Measurements from ENCODE around the gene MLLT3.

Gene MLLT3

GRCh38 chr9:20314981-20315380 is 307.3 kb downstream of the MLLT3 start:
- TF ChIP-seq CTCF (IDR thresholded peaks at IDR 0.05; ENCODE audit: low read depth, low read length): no peak
- in situ Hi-C loops (cut with HindIII; ENCODE audit: low sequenced_read_pairs): no loop called here
- H3K4me3 ChIP-seq (ENCODE audit: low read depth, low read length): no peak overlapping the region
- DNase-seq (ENCODE audit: low read depth, low spot score): no peak

GRCh38 chr9:20313415-20313814 is 308.9 kb downstream of the MLLT3 start:
- no peak for DNase-seq (ENCODE audit: low read depth, low spot score)
- TF ChIP-seq CTCF (IDR thresholded peaks at IDR 0.05; ENCODE audit: low read depth, low read length): no peak
- H3K4me3 ChIP-seq (ENCODE audit: low read depth, low read length): no peak overlapping the region
- in situ Hi-C loops (cut with HindIII; ENCODE audit: low sequenced_read_pairs): no loop called here

- no peak overlapping the region for H3K4me3 ChIP-seq (ENCODE audit: low read depth, low read length)
- TF ChIP-seq CTCF (IDR thresholded peaks at IDR 0.05; ENCODE audit: low read depth, low read length): no peak
- peak; percentile 45 for DNase-seq (ENCODE audit: low read depth, low spot score)
- in situ Hi-C loops (cut with HindIII; ENCODE audit: low sequenced_read_pairs): no loop called here
Observed at GRCh38 chr9:20312732-20313131, 309.6 kb downstream of the MLLT3 start.

- TF ChIP-seq CTCF (IDR thresholded peaks at IDR 0.05; ENCODE audit: low read depth, low read length): no peak
- in situ Hi-C loops (cut with HindIII; ENCODE audit: low sequenced_read_pairs): no loop called here
- no peak for DNase-seq (ENCODE audit: low read depth, low spot score)
- no peak overlapping the region for H3K4me3 ChIP-seq (ENCODE audit: low read depth, low read length)
Observed at GRCh38 chr9:20310024-20310423, 312.3 kb downstream of the MLLT3 start.

GRCh38 chr9:20309124-20309523 is 313.2 kb downstream of the MLLT3 start:
- in situ Hi-C loops (cut with HindIII; ENCODE audit: low sequenced_read_pairs): no loop called here
- DNase-seq (ENCODE audit: low read depth, low spot score): no peak
- TF ChIP-seq CTCF (IDR thresholded peaks at IDR 0.05; ENCODE audit: low read depth, low read length): no peak
- no peak overlapping the region for H3K4me3 ChIP-seq (ENCODE audit: low read depth, low read length)

- in situ Hi-C loops (cut with HindIII; ENCODE audit: low sequenced_read_pairs): no loop called here
- no peak for DNase-seq (ENCODE audit: low read depth, low spot score)
- no peak for TF ChIP-seq CTCF (IDR thresholded peaks at IDR 0.05; ENCODE audit: low read depth, low read length)
- H3K4me3 ChIP-seq (ENCODE audit: low read depth, low read length): no peak overlapping the region
Observed at GRCh38 chr9:20307621-20308020, 314.7 kb downstream of the MLLT3 start.

- no peak for DNase-seq (ENCODE audit: low read depth, low spot score)
- in situ Hi-C loops (cut with HindIII; ENCODE audit: low sequenced_read_pairs): no loop called here
- no peak for TF ChIP-seq CTCF (IDR thresholded peaks at IDR 0.05; ENCODE audit: low read depth, low read length)
- H3K4me3 ChIP-seq (ENCODE audit: low read depth, low read length): no peak overlapping the region
Observed at GRCh38 chr9:20305452-20305851, 316.8 kb downstream of the MLLT3 start.
